NCI-H345 treated with DMSO at 0.1 percent for 48 hours (cell line): ENCODE results near the gene DOCK8.

ENCODE experiments used
- DNase-seq: peaks from one replicate; lab custom pipeline; 2025; ENCODE audit not compliant: unreplicated experiment; lab: John Stamatoyannopoulos, UW

Gene DOCK8

DNA sequence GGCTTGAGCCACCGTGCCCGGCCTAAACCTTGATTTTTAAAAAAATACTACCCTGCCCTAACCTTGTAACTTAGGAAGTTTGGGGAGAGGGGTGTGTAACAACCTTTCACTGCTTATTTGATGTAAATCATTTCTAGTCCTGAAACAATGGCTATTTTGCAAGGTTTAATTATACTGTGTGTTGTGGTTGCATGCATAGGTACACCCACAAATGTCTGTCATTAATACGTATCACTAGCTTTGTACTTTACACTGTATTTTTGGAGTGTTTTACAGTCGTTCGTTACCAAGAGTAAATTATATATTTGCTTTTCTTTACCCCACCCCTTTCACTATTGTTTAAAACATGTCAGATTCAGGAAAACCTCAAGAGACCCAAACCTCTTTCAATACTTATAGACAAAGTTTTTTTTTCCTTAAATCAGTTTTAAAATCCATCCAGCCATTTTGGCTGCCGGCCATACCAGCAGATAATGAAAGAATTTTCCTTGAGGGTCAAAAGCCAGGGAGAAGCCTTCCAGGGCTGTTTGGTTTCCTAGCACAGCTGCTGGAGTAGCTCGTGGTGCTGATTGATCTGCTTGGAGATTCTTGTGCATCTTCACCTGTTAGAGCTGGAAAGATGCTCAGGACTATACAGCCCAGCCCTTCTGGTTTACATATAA lies 50.7 kb downstream of the DOCK8 start:
- no peak for DNase-seq

DNA sequence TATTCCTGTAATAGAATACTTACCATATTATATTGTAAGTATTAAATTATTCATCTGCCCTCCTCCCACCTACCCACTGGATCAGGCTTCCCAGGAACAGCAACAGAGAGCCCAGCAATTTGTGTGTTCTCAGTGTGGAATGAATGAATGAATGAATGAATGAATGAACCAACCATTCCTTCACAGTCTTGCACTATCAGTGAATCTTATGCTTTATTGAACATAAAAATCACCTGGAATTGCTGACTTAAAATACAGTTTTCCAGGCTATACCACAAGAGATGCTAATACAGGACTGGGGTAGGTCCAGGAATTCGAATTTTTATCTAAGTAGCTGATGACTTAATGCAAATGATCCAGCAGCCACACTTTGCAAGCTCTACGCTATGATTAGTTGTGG lies 51.6 kb downstream of the DOCK8 start:
- no peak for DNase-seq

DNA sequence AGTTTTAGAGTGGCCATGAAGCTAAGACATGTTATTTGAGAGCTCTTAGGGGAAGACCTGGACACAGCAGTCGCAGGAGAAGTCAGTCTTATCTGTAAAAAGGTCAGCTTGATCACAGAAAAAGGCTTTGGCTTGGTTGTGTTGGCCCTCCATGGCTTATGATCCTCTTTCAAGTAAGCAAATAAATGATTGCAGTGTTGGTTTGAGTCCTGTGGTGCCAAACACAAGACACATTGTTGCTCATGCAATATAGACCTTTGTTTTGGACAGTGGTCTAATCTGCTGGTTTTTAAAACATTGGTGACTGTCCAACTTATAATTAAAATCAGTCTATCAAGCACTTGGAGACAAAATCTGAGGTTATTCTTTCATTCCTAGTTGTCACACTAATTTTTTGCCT lies 54.0 kb downstream of the DOCK8 start:
- DNase-seq, result no peak

DNA sequence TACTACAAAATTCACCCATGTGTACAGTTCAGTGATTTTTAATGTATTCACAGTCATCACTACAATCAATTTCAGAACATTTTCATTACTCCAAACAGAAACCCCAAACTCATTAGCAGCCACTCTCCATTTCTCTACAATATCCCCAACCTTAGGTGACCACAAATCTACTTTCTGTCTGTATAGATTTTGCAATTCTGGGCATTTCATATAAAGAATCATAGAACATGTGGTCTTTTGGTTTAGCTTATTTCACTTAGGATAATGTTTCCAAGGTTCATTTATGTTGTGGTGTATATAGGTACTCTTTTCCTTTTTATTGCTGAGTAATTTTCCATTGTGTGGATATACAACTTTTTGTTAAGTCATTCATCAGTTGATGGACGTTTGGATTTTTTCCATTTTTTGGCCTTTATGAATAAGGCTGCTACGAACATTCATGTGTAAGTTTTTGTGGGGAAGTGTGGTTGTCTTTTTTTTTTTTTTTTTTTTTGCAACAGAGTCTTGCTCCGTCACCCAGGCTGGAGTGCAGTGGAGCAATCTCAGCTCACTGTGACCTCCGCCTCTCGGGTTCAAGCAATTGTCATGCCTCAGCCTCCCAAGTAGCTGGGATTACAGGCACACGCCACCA lies 54.5 kb downstream of the DOCK8 start:
- DNase-seq, result no peak

DNA sequence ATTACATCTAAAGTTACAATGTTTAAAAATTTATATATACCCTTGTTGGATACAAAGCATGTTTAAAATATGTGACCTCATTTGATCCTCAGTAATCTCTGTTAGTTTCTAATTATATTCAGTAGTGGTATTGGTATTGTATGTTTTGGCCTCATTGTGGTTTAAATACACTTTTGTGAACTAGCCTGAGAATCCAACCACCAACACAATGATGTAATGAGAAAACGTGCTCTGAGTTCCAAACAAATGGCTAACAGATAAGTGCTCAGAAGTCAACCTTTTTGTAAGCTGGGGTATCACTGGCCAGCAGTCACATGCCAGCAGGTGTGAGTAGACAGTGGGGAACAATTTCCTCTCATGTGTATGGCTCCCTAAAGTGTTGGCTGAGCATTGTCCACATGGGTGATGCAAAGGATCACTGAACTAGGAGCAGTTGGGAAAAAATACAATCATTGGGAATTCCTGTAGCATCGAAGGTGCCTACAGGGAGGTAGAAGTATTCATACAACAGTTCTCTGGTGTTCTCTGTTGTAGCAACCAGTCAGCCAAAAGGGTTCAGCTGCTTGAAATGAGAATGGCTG lies 56.1 kb downstream of the DOCK8 start:
- DNase-seq, result no peak

DNA sequence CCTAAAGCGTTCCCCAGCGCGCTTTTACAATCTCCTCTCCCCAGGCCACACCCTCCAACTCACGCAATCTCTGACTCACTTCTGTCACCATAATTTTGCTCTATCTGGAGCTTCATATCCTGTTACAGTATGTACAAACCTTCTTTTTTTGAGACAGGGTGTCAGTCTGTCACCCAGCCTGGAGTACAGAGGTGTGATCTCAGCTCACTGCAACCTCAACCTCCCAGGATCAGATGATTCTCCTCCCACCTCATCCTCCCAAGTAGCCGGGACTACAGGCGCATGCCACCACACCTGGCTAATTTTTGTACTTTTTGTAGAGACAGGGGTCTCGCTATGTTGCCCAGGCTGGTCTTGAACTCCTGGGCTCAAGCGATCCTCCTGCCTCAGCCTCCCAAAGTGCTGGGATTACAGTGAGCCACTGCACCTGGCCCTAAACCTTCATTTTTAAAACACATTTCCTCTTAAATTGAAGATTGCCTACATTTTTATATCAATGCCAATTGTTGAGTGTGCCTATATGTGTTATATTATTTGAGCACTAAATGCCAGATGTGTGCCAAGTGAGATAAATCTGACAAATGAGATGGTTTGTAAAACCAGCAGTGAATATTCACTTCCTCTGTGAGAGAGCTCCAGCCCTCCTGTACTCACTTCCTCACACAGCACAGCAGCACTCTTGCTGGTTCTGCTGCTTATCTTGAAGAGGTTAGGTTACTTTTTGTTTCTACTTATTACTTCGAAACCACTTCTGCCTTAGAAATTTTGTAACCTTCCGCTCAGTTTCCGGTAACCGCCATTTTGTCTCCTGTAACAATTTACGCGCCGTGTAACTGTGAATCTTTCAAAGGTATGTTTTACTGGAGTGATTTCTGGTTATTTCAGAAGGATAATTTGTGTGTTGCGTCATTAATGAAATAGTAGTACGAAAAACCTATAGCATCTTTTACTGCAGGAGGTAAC lies 57.9 kb downstream of the DOCK8 start:
- no peak for DNase-seq

DNA sequence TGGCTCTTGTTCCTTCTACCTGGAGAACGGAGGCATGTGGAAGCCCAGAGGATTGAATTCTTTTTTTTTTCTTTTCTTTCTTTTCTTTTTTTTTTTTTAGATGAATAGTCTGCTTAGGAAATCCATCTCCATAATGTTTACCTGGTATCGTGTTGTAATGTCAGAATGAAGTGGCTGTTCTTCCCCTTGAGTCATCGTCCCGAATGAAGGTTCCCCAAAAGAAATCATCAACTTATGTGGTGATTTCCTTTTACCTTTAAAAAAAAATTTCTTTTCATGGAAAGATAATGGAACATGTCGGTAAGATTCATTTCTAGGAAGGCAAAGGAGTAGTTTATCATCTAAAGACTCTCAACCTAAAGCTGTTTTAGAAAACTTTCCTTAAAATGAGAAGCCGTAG lies 59.7 kb downstream of the DOCK8 start:
- DNase-seq, result no peak

DNA sequence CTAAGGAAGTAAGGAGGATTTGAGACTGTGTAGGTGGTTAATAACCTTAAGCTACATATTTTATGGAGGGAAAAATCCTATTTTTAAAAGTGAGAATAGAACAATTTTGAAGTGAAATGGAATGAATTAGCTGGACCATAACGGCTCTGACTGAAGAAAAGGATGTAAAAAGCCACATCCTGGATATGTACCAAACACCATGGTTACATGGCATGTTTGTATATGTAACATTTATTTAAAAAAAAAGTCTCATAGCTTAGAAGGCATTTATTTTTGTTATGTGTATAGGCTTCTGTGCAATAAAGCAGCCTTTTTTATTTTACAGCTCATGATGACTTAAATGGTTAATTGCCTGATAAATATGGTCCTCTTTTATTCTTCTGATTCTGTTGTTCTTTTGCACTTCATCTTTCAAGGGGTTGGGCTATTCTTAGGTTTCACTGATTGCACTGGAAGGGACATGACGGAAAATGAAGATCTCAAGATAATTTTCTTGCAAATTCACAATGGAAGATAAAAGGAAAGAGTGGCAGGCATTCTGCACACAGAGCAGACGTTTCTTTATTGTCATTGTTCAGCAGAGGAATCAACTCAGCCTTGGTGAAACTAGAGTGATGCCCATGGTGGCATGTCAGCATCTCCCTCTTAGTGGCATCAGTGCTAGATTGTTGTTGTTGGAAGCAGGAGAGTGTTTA lies 63.1 kb downstream of the DOCK8 start:
- DNase-seq, result no peak

DNA sequence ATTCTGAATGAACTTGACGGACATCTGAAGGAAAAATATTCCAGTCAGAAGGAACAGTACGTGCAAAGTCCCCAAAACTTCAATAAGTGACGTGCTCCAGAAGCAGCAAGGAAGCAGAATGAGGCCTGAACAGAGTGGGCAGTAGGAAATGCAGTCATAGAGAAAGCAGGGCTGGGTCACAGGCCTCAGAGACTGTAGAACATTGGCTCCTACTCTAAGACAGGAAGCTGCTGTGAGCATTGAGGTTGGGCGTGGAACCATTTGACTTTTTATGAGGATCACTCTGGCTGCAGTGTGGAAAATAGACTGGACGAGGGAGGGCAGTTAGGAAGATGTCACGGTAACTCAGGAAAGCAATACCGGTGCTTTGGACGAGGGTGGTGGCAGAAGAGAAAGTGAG lies 64.0 kb downstream of the DOCK8 start:
- DNase-seq, result no peak

DNA sequence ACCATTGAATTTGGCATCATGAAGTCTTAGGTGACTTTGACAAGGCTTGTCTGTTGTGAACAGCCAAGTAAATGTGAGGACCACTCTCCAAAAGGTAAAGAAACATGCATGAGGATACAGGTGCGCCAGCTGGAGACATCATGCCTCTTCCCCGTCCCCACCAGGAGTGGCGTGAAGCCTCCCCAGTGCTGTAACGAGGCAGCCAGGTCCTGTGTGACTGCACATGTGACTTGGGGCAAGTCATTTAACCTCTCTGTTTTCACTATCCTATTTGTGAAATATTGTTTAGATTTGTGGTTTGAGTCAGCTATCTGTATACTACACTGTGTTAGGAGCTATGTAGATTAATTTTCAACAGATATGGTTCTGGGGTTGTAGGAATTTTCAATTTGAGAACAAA lies 65.0 kb downstream of the DOCK8 start:
- DNase-seq, result no peak

DNA sequence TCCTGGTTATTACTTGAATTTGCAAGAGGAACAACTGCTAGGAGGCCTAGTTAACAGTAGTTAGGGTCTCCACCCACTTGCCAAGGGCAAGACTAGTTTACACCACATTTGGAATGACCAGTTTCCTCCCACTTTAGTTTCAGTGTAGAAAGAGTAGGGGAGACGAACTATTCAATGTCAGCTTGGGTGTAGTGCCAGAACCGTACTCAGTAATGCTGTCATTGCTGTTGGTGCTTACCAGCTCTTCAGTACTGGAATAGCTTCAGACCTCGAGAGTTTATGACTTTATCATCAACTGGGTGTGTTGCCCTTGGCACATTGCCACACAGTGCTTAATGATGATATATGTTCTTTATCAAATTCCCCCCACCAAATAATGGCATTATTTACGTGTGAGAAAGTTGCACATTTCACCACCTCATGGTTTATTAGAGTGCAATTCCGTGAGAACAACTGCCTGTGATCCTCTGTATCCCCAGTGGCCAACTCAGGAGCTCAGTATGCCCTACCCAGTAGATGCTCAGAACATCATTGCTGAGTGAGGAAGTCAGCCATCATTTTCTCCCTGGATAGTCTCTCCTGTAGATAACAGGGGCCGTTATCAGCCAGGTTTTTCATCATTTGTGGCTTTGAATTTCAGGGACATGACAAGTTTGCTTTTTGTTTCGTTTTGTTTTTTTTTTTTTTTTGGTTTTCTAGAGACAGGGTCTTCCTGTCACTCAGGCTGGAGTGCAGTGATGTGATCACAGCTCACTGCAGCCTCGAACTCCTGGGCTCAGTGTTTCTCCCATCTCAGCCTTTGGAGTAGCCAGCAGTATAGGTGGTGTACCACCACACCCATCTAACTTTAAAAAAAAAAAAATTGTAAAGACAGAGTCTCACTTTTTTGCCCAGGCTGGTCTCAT lies 67.3 kb downstream of the DOCK8 start:
- DNase-seq, result no peak

DNA sequence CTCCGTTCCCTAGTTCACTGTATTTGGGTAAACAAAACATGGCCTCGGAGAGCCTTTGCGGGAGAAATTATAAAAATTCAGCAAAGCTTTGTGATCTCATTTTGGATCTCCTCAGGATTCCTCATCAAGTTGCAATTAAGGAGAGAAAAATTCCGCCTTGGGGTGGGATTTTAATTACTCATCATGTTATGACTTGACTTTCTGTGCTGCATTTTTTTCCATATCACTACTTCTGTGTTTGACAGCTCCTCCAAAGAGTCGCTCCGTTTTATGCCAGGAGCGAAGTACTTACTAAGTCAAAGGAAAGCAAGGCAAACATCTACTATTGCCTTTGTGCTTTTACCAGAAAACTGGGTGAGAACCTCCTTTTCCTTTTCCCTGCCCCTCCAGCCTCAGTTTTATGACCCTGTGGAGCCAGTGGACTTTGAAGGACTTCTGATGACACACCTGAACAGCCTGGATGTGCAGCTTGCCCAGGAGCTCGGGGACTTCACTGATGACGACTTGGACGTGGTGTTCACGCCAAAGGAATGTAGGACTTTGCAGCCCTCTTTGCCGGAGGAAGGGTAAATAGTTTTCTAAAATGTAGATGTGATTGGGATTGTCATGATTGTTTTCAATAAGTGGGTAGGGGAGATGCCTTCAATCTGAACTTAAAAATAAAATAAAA lies 71.5 kb downstream of the DOCK8 start:
- DNase-seq, result no peak

DNA sequence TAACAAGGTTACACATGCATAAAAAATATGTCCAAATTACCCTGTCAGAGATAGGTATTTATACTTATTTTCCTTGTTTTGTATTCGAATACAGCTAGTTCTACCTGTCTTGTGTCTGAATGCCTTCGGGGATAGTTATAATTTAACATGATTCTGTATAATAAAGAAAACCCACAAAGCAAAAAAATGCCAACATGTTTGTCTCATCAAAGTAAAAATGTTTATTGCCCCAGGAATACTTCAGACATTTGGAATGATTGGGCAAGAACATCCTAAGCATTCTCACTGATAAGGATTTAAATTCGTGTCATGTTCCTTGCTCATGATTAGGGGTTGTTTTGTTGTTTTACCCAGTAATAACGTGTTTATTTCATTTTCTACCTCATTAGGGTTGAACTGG lies 74.5 kb downstream of the DOCK8 start:
- DNase-seq, result no peak

DNA sequence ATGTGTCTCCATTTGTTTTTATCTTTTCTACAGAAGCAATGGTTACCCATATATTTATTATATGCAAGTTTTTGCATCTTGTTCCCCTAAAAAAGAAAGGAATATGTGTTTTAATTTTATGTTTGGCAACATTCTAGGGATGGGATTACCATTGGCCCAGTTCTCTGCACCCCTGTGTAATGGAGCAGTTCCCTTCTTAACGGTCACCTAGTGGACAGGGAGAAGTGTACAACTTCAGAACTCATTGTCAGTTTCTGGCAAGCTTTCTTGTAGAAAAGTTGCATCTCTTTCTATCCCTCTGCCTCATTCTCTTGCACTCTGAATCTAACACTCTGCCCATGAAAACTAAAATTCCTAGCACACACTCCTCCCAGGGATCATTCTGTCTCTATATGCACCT lies 78.2 kb downstream of the DOCK8 start:
- no peak for DNase-seq

DNA sequence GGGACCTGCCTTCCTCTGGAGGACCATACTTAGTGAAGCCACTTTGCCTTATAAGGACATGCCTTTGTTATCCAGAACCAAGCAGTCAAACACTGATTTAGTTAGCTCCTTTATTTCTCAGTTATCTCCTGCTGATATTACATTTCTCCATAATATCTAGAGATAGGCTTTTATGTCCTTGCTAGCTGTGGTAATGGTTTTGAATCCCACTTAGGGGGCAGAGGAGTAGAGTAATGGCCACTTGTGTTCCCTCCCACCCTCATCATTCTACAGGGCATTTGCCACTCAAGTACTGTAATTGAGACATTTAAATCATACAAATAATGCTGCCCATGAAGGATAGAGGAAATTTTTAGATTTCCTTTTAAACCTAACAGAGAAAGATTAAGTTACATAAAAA lies 80.9 kb downstream of the DOCK8 start:
- no peak for DNase-seq

DNA sequence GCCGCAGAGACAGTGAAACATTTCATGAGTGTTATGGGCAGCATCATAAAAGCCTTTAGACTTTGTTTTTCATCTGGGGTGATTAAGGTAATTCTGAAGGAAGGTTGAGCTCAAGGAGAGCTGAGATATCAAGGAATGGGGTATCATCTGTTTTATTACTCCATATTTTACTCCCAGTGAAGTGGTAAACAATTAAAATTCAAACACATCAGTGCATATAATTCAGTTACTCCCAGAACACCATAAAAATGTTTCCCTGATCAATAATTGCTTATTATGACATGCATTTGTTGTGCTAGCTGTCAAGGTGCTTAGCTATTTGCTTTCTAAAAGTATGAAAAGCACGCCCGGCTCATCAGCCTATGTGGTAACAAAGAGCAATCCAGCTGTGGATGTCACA lies 81.7 kb downstream of the DOCK8 start:
- no peak for DNase-seq

DNA sequence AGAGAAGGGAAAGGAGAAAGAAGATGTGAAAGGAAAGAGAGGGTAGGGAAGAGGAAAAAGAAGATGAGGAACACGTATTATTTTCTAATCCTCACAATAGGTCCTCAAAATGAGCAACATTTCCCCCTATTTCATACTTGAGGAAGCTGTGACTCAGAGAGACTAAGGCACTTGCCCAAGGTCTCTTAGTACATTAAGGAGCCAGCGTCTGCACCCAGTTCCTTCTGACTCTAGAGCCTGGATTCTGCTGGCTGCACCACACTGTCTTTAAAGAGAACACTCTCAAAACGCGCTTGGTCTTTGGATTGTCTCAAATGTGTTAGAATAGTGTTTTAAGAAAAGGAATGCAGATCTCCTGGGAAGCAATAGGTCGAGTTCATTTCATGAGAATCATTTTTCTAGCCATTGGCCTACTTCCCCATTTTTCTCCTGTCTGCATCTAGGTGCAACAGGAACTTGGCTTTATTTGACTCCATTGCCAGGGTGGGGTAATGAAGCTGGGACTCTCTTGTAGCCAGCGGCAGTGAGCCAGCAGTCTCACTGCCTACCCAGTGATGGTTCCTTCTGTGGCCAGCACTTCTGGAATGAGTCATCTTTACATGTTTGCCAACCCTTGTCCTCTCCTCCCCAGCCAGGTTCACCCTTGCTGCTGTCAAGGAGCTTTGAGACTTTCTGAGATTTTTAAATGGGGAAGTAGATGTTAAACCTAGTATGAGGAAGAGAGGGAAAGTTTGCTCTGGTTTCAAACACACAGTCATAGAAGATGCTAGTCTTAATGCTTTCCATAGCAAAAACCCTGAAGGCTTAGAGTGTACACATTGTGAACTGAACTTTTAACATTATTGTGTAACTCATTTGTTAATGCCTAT lies 82.7 kb downstream of the DOCK8 start:
- DNase-seq, result no peak

DNA sequence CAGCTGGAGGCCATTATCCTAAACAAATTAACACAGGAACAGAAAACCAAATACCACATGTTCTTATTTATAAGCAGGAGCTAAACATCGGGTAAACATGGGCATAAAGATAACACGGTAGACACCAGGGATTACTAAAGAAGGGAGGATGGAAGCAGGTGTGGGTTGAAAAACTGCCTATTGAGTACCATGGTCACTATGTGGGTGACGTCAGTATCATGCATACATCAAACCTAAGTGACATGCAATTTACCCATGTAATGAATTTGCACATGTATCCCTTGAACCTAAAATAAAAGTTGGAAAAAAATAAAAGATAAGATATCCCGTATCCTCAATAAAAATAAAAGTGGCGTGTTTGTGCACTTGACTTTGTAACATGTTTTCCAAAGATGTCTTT lies 88.8 kb downstream of the DOCK8 start:
- DNase-seq, result no peak

DNA sequence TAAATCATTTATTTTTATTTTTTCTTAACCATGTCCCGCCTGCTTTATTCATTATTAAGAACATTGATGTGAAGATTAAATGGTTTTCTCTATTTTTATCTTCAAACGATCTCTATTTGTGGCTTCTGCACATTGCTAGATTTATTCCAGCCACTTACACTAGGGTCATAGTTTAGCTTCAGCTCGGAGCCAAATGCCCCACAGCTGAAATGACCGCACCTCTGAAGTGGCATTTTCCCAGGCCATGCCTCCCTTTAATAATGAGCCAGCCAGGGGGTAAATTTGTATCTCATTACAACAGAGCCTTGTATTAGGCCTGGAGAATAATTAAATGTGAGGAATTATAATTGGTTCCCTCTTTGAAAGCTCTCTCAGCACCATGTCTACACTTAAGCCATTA lies 89.4 kb downstream of the DOCK8 start:
- DNase-seq, result no peak
